Endodermal cell (in vitro differentiated cells): ENCODE data around the gene SELENOV. TPM values are rescaled to one million over a fixed set of nuclear protein-coding genes. Genes with fewer than 3 reads are reported as not detected.

ENCODE experiments used
- DNase-seq: peaks from one replicate; pipeline ENCODE4 v3.0.0-alpha.2; 2017
- H3K27ac ChIP-seq: 2 replicates; pipeline ENCODE4 v1.5.1; 2013; ENCODE audit warnings: mild to moderate bottlenecking, low read depth, low read length, moderate library complexity
- H3K27me3 ChIP-seq: 2 replicates; pipeline ENCODE4 v1.6.1; 2013; ENCODE audit warnings: mild to moderate bottlenecking, low read length, moderate library complexity; ENCODE audit not compliant: insufficient read depth, control insufficient read depth, poor library complexity, severe bottlenecking
- H3K36me3 ChIP-seq: 2 replicates; pipeline ENCODE4 v1.7.0; 2013; ENCODE audit warnings: mild to moderate bottlenecking, low read length, moderate library complexity; ENCODE audit not compliant: control insufficient read depth, insufficient read depth
- H3K4me1 ChIP-seq: one replicate; pipeline ENCODE4 v1.7.0; 2013; ENCODE audit warnings: low read length; ENCODE audit not compliant: control insufficient read depth, insufficient read depth
- H3K4me3 ChIP-seq: 2 replicates; pipeline ENCODE4 v1.5.1; 2013; ENCODE audit warnings: mild to moderate bottlenecking, low read length, moderate library complexity
- H3K9ac ChIP-seq: 2 replicates; pipeline ENCODE4 v1.6.1; 2013; ENCODE audit warnings: mild to moderate bottlenecking, low read length, moderate library complexity; ENCODE audit not compliant: poor library complexity, severe bottlenecking; ENCODE audit errors: extremely low read depth
- H3K9me3 ChIP-seq: 2 replicates; pipeline ENCODE4 v1.6.1; 2013; ENCODE audit warnings: mild to moderate bottlenecking, low read length, moderate library complexity; ENCODE audit not compliant: control insufficient read depth
- H3K27ac Mint-ChIP-seq: 2 replicates; pipeline ENCODE4 v1.8.0; 2020; ENCODE audit warnings: mixed read lengths
- H3K27me3 Mint-ChIP-seq: 2 replicates; pipeline ENCODE4 v1.8.0; 2021; ENCODE audit warnings: mild to moderate bottlenecking, mixed read lengths; ENCODE audit not compliant: insufficient read depth
- H3K36me3 Mint-ChIP-seq: 2 replicates; pipeline ENCODE4 v1.8.0; 2020; ENCODE audit warnings: low read depth, mixed read lengths
- H3K4me1 Mint-ChIP-seq: 2 replicates; pipeline ENCODE4 v1.8.0; 2020; ENCODE audit warnings: mixed read lengths
- H3K4me3 Mint-ChIP-seq: 2 replicates; pipeline ENCODE4 v1.8.0; 2020; ENCODE audit warnings: mild to moderate bottlenecking, moderate library complexity, mixed read lengths
- H3K9me3 Mint-ChIP-seq: 2 replicates; pipeline ENCODE4 v1.8.0; 2020; ENCODE audit warnings: mild to moderate bottlenecking, mixed read lengths
- WGBS, 2 experiments: methylation state at CpG; one replicate each; pipeline versions ENCODE4 v1.1.5 to v1.1.7; 2013; ENCODE audit warnings: missing lambda C conversion rate in 2 of 2, mixed read lengths in 1 of 2; ENCODE audit not compliant: insufficient coverage in 1 of 2, insufficient read length in 1 of 2; 5-methylcytosine and 5-hydroxymethylcytosine counted together
- total RNA-seq, 2 donors: library from RNA; stranded (reverse); fragmentation: NEBNext Ultra II Directional in 1 of 2; extraction: Animal tissue kit (Norgen Biotek cat#: 25700) in 1 of 2; gene quantifications; 2 replicates in 1 of 2; 3 replicates in 1 of 2; pipeline ENCODE4 v1.2.1, GENCODE V29; 2021
- TF ChIP-seq, protein P1 (sequence below): fragments of 200-600 bp; sonication (generic); conservative IDR thresholded peaks from 2 replicates; pipeline ENCODE4 v1.5.0; 2021; ENCODE audit warnings: antibody characterized with exemption, mild to moderate bottlenecking

Gene SELENOV
- total RNA-seq, 2 donors from 2014 or later = 8.7 to 15.3 TPM

DNA sequence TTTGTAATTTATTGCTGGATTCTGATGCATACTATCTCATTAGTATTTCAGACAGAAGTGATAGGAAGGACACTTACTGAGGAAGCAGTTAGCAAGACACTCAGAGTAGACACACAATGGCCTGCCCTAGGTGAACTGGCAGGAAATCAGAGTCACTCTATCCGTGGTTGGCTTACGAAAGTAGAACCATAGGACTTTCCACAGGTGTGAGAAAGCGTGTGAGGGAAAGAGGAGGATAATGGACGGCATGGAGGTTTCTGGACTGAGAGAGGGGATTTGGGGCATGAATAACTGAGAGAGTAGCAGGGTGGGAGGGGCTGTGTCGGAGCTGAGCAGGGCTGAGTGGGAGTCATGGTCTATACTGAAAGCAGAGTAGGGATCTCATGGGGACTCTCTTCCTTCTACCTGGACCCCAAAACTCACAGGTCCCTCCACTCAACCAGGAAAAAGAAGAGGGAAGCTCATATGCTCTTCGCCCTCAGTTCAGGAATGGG is 43.7 kb downstream of the SELENOV start:
- TF ChIP-seq, protein P1, sequence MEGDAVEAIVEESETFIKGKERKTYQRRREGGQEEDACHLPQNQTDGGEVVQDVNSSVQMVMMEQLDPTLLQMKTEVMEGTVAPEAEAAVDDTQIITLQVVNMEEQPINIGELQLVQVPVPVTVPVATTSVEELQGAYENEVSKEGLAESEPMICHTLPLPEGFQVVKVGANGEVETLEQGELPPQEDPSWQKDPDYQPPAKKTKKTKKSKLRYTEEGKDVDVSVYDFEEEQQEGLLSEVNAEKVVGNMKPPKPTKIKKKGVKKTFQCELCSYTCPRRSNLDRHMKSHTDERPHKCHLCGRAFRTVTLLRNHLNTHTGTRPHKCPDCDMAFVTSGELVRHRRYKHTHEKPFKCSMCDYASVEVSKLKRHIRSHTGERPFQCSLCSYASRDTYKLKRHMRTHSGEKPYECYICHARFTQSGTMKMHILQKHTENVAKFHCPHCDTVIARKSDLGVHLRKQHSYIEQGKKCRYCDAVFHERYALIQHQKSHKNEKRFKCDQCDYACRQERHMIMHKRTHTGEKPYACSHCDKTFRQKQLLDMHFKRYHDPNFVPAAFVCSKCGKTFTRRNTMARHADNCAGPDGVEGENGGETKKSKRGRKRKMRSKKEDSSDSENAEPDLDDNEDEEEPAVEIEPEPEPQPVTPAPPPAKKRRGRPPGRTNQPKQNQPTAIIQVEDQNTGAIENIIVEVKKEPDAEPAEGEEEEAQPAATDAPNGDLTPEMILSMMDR = no peak
- no peaks in the 10 kb centered on the region for H3K4me1 ChIP-seq
- H3K27ac ChIP-seq = no peak overlapping the region
- no peak for DNase-seq
- Mint-ChIP-seq H3K36me3 (no peaks in the 10 kb centered on the region), H3K9me3 (no peaks in the 10 kb centered on the region), H3K27ac (no peak overlapping the region), H3K27me3 (peaks cover 7% of the 10 kb centered on the region), H3K4me3 (no peak overlapping the region), H3K4me1 (no peaks in the 10 kb centered on the region)
- no peak overlapping the region for H3K4me3 ChIP-seq
- 29 to 84% methylated on average over 1 to 6 of the region's 6 CpGs for WGBS, 2 experiments
- no peaks in the 10 kb centered on the region for H3K36me3 ChIP-seq
- H3K27me3 ChIP-seq = peaks cover 25% of the 10 kb centered on the region
- H3K9me3 ChIP-seq = no peaks in the 10 kb centered on the region
- H3K9ac ChIP-seq = no peak overlapping the region

DNA sequence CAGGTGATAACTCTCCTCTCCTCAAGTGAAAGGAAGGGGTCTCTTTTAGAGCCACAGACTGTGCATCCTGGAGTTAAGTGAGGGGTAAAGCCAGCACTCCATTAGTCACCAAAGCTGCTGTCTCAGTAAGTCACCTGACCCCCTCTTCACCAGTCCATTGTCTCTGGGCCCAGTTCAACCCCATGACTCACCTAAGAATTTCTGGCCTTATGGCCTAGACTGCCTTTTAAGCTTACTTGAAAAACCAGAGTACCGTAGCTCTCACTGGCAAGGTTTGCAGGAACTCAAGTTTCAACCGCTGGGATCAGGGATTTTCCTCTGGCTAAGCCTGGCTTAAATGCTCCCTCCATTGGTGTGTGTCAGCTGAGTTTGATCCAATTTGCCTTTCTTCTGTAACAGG is 48.5 kb downstream of the SELENOV start:
- Histone ChIP-seq H3K27me3 (peaks cover 33% of the 10 kb centered on the region), H3K4me3 (no peak overlapping the region), H3K4me1 (no peaks in the 10 kb centered on the region), H3K27ac (no peak overlapping the region), H3K36me3 (no peaks in the 10 kb centered on the region), H3K9me3 (no peaks in the 10 kb centered on the region), H3K9ac (no peak overlapping the region)
- Mint-ChIP-seq H3K27ac (no peak overlapping the region), H3K9me3 (no peaks in the 10 kb centered on the region), H3K4me1 (no peaks in the 10 kb centered on the region), H3K4me3 (no peak overlapping the region), H3K27me3 (peaks cover 3% of the 10 kb centered on the region), H3K36me3 (no peaks in the 10 kb centered on the region)
- TF ChIP-seq, protein P1 = no peak
- DNase-seq = no peak
- 67 to 85% methylated on average over 2 of the region's 2 CpGs for WGBS, 2 experiments

DNA sequence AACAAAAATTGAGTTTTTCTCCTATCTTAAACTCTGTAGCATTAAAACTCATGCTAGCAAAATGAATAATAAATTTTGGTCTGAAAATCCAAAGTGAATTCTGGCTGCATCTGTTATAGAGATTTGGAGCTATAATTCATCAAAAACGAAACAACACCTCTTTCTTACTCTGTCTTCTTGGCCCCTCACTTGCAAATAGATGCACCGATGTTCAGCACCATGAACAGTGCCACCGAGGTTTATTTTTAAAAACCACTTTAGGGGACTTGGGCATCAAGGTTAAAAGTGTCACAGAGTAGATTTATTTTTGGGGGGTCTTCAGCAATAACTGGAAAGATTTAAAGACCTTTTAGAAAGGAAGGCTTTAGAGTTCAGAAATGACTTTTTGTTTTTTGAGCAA is 51.1 kb downstream of the SELENOV start:
- Mint-ChIP-seq H3K4me3 (no peak overlapping the region), H3K27me3 (peaks cover 5% of the 10 kb centered on the region), H3K4me1 (no peaks in the 10 kb centered on the region), H3K27ac (no peak overlapping the region), H3K9me3 (no peaks in the 10 kb centered on the region), H3K36me3 (no peaks in the 10 kb centered on the region)
- 63% methylated on average over 3 of the region's 3 CpGs; no CpG with 5 or more reads in 1 of the 2 experiments for WGBS, 2 experiments
- Histone ChIP-seq H3K9ac (no peak overlapping the region), H3K4me1 (no peaks in the 10 kb centered on the region), H3K27me3 (peaks cover 42% of the 10 kb centered on the region), H3K36me3 (no peaks in the 10 kb centered on the region), H3K4me3 (no peak overlapping the region), H3K27ac (no peak overlapping the region), H3K9me3 (no peaks in the 10 kb centered on the region)
- DNase-seq = no peak
- TF ChIP-seq, protein P1 = no peak
